AG10803 (cell line): Measurements from ENCODE around the gene XRCC2.
"Not testable (repeated sequence)": the region's sequence is repeated elsewhere in the genome, so short reads cannot be mapped to it uniquely, and the experiment has no call there.

Experiments used
- DNase-seq: peaks from one replicate; pipeline ENCODE4 v3.0.0; 2010; ENCODE audit warnings: low read depth
- H3K4me3 ChIP-seq: 2 replicates; pipeline ENCODE4 v1.5.1; 2011; ENCODE audit warnings: mild to moderate bottlenecking, low read length, control low read depth
- CTCF ChIP-seq: conservative IDR thresholded peaks from 2 replicates; pipeline ENCODE4 v1.5.1; 2011; ENCODE audit warnings: mild to moderate bottlenecking, low read length, control low read depth, inconsistent platforms

XRCC2 gene

GRCh38 chr7:152663148-152663740, 12.7 kb downstream of the XRCC2 start:
- H3K4me3 ChIP-seq, result no peak overlapping the region
- no peak for TF ChIP-seq CTCF
- DNase-seq, result no peak

- no peak for TF ChIP-seq CTCF
- DNase-seq, result no peak
Observed at GRCh38 chr7:152661479-152661878, 14.5 kb downstream of the XRCC2 start.

GRCh38 chr7:152660021-152660420, 15.9 kb downstream of the XRCC2 start:
- H3K4me3 ChIP-seq, result no peak overlapping the region
- no peak for DNase-seq
- no peak for TF ChIP-seq CTCF

More at GRCh38 chr7:152661479-152661878, 14.5 kb downstream of the XRCC2 start:
- H3K4me3 ChIP-seq, result no peak overlapping the region

GRCh38 chr7:152654971-152655370, 21.0 kb downstream of the XRCC2 start:
- TF ChIP-seq CTCF, result no peak

GRCh38 chr7:152649220-152649619, 26.7 kb downstream of the XRCC2 start:
- H3K4me3 ChIP-seq, result no peak overlapping the region
- DNase-seq, result no peak
- TF ChIP-seq CTCF, result no peak

More at GRCh38 chr7:152654971-152655370, 21.0 kb downstream of the XRCC2 start:
- H3K4me3 ChIP-seq, result no peak overlapping the region
- no peak for DNase-seq

GRCh38 chr7:152647009-152647408, 28.9 kb downstream of the XRCC2 start:
- no peak for TF ChIP-seq CTCF
- no peak overlapping the region for H3K4me3 ChIP-seq

GRCh38 chr7:152646579-152646978, 29.4 kb downstream of the XRCC2 start:
- not testable (repeated sequence) for H3K4me3 ChIP-seq, DNase-seq

More at GRCh38 chr7:152647009-152647408, 28.9 kb downstream of the XRCC2 start:
- DNase-seq, result no peak
